Esophagus muscularis mucosa (tissue), 3 donors: Measurements from ENCODE around the gene KIRREL3.

Experiments
- CTCF ChIP-seq, 3 experiments: fragments of 200-600 bp in 2 of 3; fragments of 450-650 bp in 1 of 3; sonication (generic) in 2 of 3; IDR thresholded peaks; one replicate each; pipeline ENCODE4 v1.5.1; 2017 to 2019; ENCODE audit warnings: antibody characterized with exemption in 3 of 3, mild to moderate bottlenecking in 2 of 3, moderate library complexity in 1 of 3
- POLR2A ChIP-seq: fragments of 450-650 bp; IDR thresholded peaks from one replicate; pipeline ENCODE4 v1.6.1; 2017; ENCODE audit warnings: antibody characterized with exemption, moderate library complexity, mild to moderate bottlenecking, low read depth

- TF ChIP-seq CTCF (IDR thresholded peaks at IDR 0.05): no peak
- TF ChIP-seq POLR2A: no peak
Measured at GRCh38 chr11:126414615-126415014, 586.0 kb downstream of the KIRREL3 start.
